ENCODE results near the gene SLC7A7. TPM values are rescaled to one million over a fixed set of nuclear protein-coding genes. Genes with fewer than 3 reads are reported as not detected.
"Not testable (repeated sequence)": the region's sequence is repeated elsewhere in the genome, so short reads cannot be mapped to it uniquely, and the experiment has no call there.

SLC7A7 gene
- total RNA-seq, 4 donors from 2014 or later: 52.0 to 72.3 (median 64.0) TPM

DNA sequence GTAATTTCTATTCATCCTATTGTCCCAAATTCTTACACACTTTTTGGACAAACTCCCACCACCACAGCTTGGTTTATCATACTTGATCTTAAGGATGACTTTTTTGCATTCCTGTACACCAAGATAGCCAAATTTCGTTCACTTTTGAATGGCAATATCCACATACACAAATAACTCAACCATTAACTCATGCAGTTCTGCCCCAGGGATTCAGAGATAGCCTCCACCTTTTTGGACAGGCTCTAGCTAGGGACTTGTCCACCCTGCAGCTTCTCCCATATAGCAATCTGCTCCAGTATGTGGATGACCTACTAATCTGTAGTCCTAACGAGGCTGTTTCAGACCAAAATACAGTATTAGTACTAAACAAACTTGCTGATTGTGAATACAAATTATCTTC lies 81.4 kb downstream of the SLC7A7 start:
- DNase-seq (ENCODE audit: low spot score) (no peak), ATAC-seq (ENCODE audit: low FRiP score) (no peak)
- TF ChIP-seq CTCF (IDR thresholded peaks at IDR 0.05): no peak

DNA sequence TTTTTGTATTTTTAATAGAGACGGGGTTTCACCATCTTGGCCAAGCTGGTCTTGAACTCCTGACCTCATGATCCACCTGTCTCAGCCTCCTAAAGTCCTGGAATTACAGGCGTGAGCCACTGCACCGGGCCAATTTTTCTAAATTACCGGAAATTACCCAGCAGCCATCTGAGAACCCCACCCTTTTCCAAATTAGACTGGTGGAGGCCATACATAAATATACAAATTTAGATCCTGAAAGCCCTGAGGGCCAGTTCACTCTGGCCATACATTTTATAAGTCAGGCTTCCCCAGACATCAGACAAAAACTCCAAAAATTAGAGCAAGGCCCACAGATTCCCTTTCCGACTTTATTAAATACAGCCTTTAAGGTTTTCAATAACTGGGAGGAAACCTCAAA lies 83.2 kb downstream of the SLC7A7 start:
- DNase-seq (ENCODE audit: low spot score); ATAC-seq (ENCODE audit: low FRiP score): not testable (repeated sequence)

- no peak for TF ChIP-seq CTCF (IDR thresholded peaks at IDR 0.05)
- ATAC-seq (ENCODE audit: low FRiP score) (no peak), DNase-seq (ENCODE audit: low spot score) (no peak)
Measured at GRCh38 chr14:22726012-22726411, 89.2 kb downstream of the SLC7A7 start.

DNA sequence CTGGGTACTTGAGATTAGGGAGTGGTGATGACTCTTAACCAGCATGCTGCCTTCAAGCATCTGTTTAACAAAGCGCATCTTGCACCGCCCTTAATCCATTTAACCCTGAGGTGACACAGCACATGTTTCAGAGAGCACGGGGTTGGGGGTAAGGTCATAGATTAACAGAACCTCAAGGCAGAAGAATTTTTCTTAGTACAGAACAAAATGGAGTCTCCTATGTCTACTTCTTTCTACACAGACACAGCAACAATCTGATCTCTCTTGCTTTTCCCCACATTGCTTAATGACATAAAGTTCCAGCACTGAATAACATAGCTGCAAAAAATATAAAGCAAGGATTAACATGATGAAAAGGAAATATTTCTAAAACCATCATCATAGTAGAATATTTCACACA lies 89.9 kb downstream of the SLC7A7 start:
- not testable (repeated sequence) for DNase-seq (ENCODE audit: low spot score); ATAC-seq (ENCODE audit: low FRiP score)

DNA sequence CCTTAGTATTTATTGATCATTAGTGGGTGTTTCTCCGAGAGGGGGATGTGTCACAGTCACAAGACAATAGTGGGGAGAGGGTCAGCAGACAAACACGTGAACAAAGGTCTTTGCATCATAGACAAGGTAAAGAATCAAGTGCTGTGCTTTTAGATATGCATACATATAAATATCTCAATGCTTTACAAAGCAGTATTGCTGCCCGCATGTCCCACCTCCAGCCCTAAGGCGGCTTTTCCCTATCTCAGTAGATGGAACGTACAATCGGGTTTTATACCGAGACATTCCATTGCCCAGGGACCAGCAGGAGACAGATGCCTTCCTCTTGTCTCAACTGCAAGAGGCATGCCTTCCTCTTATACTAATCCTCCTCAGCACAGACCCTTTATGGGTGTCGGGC lies 90.4 kb downstream of the SLC7A7 start:
- DNase-seq (ENCODE audit: low spot score); ATAC-seq (ENCODE audit: low FRiP score): not testable (repeated sequence)

DNA sequence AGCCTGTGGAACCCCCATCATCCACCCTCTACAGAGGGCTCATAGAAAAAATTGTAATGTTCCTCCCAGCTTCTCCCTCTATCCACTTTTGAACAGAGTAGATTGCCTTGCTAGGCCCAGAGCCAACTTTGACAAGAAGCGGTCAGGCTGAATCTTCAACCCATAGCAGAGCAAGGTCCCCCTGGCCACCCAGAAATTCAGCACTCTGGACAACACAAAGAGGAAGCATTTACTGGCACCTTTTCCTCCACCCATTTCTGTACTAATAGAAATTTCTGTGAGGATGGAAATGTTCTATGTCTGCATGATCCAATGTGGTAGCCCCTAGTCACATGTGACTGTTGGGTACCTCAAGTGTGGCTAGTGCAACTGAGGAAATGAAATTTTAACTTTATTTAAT lies 91.4 kb downstream of the SLC7A7 start:
- ATAC-seq (ENCODE audit: low FRiP score) (no peak), DNase-seq (ENCODE audit: low spot score) (no peak)
- no peak for TF ChIP-seq CTCF (IDR thresholded peaks at IDR 0.05)

Small RNAs within 50 kb of the gene (small RNA-seq; reads per million reads assigned to genes)
- gene RF00019: not detected
- gene RF00588: not detected

Other genes starting within 250 kb of the SLC7A7 start
- 100 to 1,000 TPM; 156 to 272 (median 244) TPM for gene DAD1, start 226.2 kb downstream of the SLC7A7 start, total RNA-seq
- 10 to 100 TPM; 14.9 to 33.5 (median 21.1) TPM for gene ABHD4, start 217.1 kb downstream of the SLC7A7 start, total RNA-seq
- not detected for gene OR6J1, start 171.1 kb downstream of the SLC7A7 start, total RNA-seq
- gene OXA1L, start 48.7 kb downstream of the SLC7A7 start, total RNA-seq: 100 to 1,000 TPM in 1 of 4 donors, 10 to 100 TPM in 3; 73.3 to 100 (median 98.6) TPM
- gene MRPL52, start 14.5 kb upstream of the SLC7A7 start, total RNA-seq: 10 to 100 TPM; 15.9 to 55.1 (median 37.7) TPM
- gene MMP14, start 21.1 kb upstream of the SLC7A7 start, total RNA-seq: 100 to 1,000 TPM; 108 to 208 (median 166) TPM
- gene LRP10, start 56.3 kb upstream of the SLC7A7 start, total RNA-seq: 100 to 1,000 TPM in 2 of 4 donors, 10 to 100 TPM in 2; 73.5 to 125 (median 96.6) TPM
- gene REM2, start 67.8 kb upstream of the SLC7A7 start, total RNA-seq: 1 to 10 TPM in 2 of 4 donors, under 1 TPM in 2; 0.24 to 3.3 (median 1.0) TPM
- 100 to 1,000 TPM in 2 of 4 donors, 10 to 100 TPM in 2; 48.7 to 127 (median 85.9) TPM for gene RBM23, start 103.7 kb upstream of the SLC7A7 start, total RNA-seq
- gene PRMT5, start 113.9 kb upstream of the SLC7A7 start, total RNA-seq: 10 to 100 TPM; 38.8 to 54.9 (median 49.6) TPM
- 10 to 100 TPM; 27.0 to 84.8 (median 32.0) TPM for gene HAUS4, start 141.7 kb upstream of the SLC7A7 start, total RNA-seq
- gene AJUBA, start 167.1 kb upstream of the SLC7A7 start, total RNA-seq: 10 to 100 TPM in 2 of 4 donors, 1 to 10 TPM in 2; 4.0 to 13.4 (median 9.9) TPM
- 10 to 100 TPM in 1 of 4 donors, 1 to 10 TPM in 3; 6.0 to 12.2 (median 8.4) TPM for gene C14orf93, start 194.7 kb upstream of the SLC7A7 start, total RNA-seq
- gene PSMB5, start 219.5 kb upstream of the SLC7A7 start, total RNA-seq: 100 to 1,000 TPM; 126 to 150 (median 129) TPM
- gene PSMB11, start 226.8 kb upstream of the SLC7A7 start, total RNA-seq: not detected
- 1 to 10 TPM; 1.6 to 4.9 (median 1.8) TPM for gene CDH24, start 242.1 kb upstream of the SLC7A7 start, total RNA-seq